Activated naive CD8-positive, alpha-beta T cell treated with anti-CD3 and anti-CD28 coated beads, Interleukin-2, amount 50 U/mL, for 24 hours (primary cell): ENCODE results near the gene ZSCAN18.

Experiments
- ATAC-seq: fragments of 150-1000 bp; cut with Tn5 transposase; one replicate; pipeline ENCODE4 v1.10.0; 2021
- DNase-seq: peaks from one replicate; pipeline ENCODE4 v3.0.0; 2021
- H3K27ac Mint-ChIP-seq: one replicate; pipeline ENCODE4 v1.8.0; 2021; ENCODE audit warnings: mild to moderate bottlenecking, mixed read lengths
- H3K27me3 Mint-ChIP-seq: one replicate; pipeline ENCODE4 v1.8.0; 2021; ENCODE audit warnings: mixed read lengths
- H3K36me3 Mint-ChIP-seq: one replicate; pipeline ENCODE4 v1.8.0; 2021; ENCODE audit warnings: low read depth, mixed read lengths
- H3K4me1 Mint-ChIP-seq: one replicate; pipeline ENCODE4 v1.8.0; 2021; ENCODE audit warnings: mixed read lengths
- H3K4me3 Mint-ChIP-seq: one replicate; pipeline ENCODE4 v1.8.0; 2021; ENCODE audit warnings: mild to moderate bottlenecking, moderate library complexity, mixed read lengths
- H3K9me3 Mint-ChIP-seq: one replicate; pipeline ENCODE4 v1.8.0; 2021; ENCODE audit warnings: mixed read lengths

Gene ZSCAN18

DNA sequence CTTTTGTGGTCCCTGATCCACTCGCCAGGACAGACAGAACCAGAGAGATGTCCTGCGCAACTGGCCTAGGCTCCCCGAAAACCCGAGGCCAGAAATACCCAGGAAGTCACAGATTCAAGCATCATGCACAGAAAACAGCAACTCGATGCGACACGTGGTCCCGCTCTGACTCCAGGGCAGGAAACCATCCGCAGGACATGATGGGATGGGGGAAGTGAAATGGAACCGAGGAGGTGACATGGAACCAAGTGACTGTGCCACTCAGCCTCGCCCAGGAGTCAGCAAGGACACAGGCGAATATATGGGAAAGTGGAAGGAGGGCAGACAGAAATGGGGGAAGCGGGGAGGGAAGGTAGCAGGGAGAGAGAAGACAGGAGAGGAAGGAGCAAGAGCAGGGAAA, 1.1 kb downstream of the ZSCAN18 start:
- no peak for DNase-seq
- H3K36me3 Mint-ChIP-seq: peaks cover 21% of the 10 kb centered on the region
- H3K4me1 Mint-ChIP-seq: peaks cover 12% of the 10 kb centered on the region
- no peaks in the 10 kb centered on the region for H3K27me3 Mint-ChIP-seq
- ATAC-seq: no peak
- H3K27ac Mint-ChIP-seq: peak overlapping the region; percentile 77
- peaks cover 25% of the 10 kb centered on the region for H3K9me3 Mint-ChIP-seq
- peak overlapping the region; percentile 70 for H3K4me3 Mint-ChIP-seq

DNA sequence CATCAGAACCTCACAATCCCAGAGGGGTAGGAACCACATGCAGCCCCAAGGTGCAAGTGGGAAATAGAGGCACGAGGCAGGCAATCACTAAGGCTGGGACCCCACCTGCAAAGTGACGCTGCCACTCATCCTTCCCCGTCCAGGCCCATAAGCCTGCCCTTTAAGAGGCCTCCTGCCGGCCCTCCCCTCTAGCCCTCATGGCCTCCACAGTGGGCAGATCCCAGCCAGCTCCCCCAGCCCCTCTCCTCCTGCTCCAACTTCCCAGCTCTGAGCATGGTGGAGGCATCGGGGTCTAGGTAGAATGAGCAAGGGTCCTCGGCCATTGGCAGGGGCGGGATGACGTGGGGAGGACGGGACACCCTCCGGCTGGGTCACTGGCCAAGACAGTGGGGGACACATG, 2.7 kb downstream of the ZSCAN18 start:
- ATAC-seq: no peak
- H3K4me1 Mint-ChIP-seq: peaks cover 12% of the 10 kb centered on the region
- peaks cover 24% of the 10 kb centered on the region for H3K36me3 Mint-ChIP-seq
- no peaks in the 10 kb centered on the region for H3K27me3 Mint-ChIP-seq
- no peak overlapping the region for H3K27ac Mint-ChIP-seq
- H3K4me3 Mint-ChIP-seq: no peak overlapping the region
- H3K9me3 Mint-ChIP-seq: peaks cover 28% of the 10 kb centered on the region
- DNase-seq: no peak

DNA sequence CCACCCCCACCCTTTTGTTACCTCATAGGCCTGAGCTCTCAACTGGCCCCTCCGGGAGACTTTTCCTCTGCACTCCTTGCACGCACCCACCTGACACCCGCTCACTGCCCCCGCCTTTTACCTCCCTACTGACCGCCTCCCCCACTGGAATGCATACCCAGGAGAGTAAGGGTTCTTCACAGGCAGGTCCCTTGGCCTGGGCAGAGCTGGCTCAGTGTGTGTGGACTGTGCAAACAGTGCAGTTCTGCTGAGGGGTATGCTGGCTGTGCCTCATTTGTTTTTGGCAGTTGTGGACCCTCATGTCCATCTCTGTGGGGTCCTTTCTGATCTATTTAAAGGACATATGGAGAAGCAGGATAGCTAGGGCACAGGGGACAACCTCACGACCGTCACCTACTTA, 5.0 kb downstream of the ZSCAN18 start:
- H3K36me3 Mint-ChIP-seq: peaks cover 24% of the 10 kb centered on the region
- H3K4me1 Mint-ChIP-seq: peaks cover 5% of the 10 kb centered on the region
- no peaks in the 10 kb centered on the region for H3K27me3 Mint-ChIP-seq

DNA sequence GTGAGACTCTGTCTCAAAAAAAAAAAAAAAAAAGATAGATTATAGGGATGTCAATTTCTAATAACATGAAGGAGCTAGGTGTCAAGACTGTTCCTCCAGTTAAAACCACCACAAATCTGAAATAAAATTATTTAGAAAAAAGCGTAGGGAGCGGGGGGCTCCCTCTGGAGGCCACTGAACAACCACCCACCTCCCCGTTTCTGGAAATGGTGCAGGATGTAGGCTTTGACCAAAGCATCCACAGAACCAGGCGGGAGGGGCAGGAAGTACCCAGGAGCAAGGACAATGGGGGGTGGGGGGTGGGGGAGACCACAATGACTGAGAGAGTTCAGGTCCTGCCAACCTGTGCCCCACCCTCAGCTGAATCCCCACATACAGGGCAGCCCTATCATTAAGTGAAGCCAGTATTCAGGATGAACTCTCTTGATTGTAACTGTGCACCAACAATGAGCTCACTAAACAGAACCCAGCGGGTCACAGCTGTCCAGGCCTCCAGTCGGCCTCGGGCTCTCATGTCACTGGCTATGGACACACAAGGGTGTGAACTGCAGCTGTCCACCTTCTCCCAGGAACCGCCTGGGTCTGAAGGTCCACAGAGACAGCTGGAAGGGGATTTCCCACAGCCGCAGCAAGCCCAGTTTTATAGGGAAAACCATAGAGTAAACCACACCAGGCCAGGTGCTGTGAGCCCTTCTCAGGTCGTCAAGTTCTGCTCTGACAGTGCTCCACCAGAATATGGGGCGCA, 6.6 kb downstream of the ZSCAN18 start:
- H3K4me3 Mint-ChIP-seq: no peak overlapping the region
- peaks cover 20% of the 10 kb centered on the region for H3K9me3 Mint-ChIP-seq
- no peaks in the 10 kb centered on the region for H3K4me1 Mint-ChIP-seq
- DNase-seq (no peak), ATAC-seq (no peak)
- no peaks in the 10 kb centered on the region for H3K27me3 Mint-ChIP-seq
- H3K36me3 Mint-ChIP-seq: peaks cover 31% of the 10 kb centered on the region
- no peak overlapping the region for H3K27ac Mint-ChIP-seq

More for the DNA sequence above, 5.0 kb downstream of the ZSCAN18 start:
- H3K27ac Mint-ChIP-seq: no peak overlapping the region
- no peak overlapping the region for H3K4me3 Mint-ChIP-seq
- DNase-seq (no peak), ATAC-seq (no peak)
- peaks cover 23% of the 10 kb centered on the region for H3K9me3 Mint-ChIP-seq

DNA sequence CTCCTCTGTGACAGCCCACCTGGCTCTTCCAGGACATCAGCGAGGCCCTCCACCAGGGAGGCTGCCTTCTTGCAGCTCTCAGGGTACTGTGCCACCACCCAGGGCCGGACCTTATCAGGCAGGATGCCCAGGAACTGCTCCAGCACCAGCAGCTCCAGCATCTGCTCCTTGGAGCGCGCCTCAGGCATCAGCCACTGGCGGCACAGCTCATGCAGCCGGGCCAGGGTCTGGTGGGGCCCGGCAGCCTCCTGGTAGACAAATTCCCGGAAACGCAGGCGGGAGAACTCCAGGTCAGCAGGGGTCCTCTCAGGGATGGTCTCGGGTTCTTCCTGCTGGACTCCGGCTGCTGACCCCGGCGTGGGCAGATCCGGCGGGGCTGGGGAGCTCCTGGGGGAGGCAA, 8.2 kb downstream of the ZSCAN18 start:
- no peaks in the 10 kb centered on the region for H3K27me3 Mint-ChIP-seq
- peaks cover 36% of the 10 kb centered on the region for H3K36me3 Mint-ChIP-seq
- H3K4me3 Mint-ChIP-seq: no peak overlapping the region
- ATAC-seq (no peak), DNase-seq (no peak)
- H3K9me3 Mint-ChIP-seq: peaks cover 15% of the 10 kb centered on the region
- H3K27ac Mint-ChIP-seq: no peak overlapping the region
- no peaks in the 10 kb centered on the region for H3K4me1 Mint-ChIP-seq

DNA sequence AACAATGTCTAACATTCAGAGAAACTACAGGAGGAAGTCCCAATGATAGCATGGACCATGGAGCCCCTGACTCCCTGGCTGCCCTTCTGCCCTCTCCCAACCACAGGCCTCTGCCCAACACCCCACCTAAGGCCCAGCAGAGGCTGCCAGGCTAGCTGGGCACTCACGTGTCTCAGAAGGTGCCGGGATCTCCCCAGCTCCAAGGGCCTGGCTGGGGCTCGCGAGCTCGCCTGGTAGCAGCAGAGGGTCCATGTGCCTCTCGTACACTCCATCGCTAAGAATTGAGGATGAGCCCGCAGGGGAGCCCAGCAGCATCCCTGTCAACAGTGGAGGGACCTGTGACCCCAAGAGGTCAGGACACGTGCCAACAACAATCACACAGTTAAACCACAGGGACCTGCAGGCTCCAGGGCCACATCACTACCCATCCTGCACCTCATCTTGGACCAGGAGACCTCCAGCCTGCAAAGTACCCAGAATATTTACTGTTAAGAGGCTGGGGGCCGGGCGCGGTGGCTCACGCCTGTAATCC, 9.4 kb downstream of the ZSCAN18 start:
- DNase-seq: no peak
- H3K4me1 Mint-ChIP-seq: no peaks in the 10 kb centered on the region
- H3K27me3 Mint-ChIP-seq: no peaks in the 10 kb centered on the region
- H3K36me3 Mint-ChIP-seq: peaks cover 43% of the 10 kb centered on the region
- peaks cover 21% of the 10 kb centered on the region for H3K9me3 Mint-ChIP-seq
- no peak overlapping the region for H3K27ac Mint-ChIP-seq
- no peak for ATAC-seq
- no peak overlapping the region for H3K4me3 Mint-ChIP-seq

DNA sequence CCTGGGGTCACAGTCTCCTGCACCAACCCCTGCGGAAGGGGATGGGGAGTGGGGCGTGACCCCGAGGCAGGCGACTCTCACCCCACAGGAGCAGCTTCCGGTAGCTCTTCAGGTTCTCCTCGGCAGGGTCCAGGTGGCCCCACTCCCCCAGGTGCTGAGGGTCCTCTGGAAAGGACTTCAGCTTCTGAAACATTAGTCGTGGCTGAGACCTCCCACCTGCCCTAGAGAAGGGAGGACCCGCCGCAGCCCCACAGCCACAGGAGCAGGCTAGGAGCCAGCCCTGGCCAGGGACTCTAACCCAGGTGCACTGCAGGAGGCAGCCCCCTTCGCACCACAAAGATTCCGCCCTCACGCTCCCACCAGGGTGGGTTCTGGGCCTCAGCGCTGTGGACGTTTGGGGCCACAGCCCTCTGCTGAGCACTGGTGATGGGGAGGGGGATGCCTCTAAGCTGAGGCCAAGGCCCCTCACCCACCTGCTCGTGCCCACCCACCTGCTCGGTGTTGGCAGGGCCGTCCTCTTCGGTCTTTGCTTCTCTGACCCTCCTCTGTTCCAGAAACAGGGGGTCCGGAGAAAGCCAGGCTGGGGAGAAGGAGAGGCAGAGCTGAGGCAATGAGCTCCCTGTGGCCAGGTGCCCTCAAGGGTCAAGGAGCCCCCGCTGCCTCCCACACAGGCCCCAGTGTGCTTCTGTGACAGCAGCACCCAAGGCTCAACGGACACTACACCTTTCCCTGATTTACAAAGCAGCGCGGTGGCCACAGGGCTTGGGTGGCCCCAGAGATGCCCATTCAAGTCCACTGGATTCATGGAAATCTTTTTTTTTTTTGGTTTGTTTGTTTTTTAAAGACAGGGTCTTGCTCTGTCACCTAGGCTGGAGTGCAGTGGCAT, 11.0 kb downstream of the ZSCAN18 start:
- Mint-ChIP-seq H3K4me3 (no peak overlapping the region), H3K27ac (no peak overlapping the region), H3K27me3 (no peaks in the 10 kb centered on the region), H3K9me3 (peaks cover 18% of the 10 kb centered on the region), H3K4me1 (no peaks in the 10 kb centered on the region), H3K36me3 (peaks cover 44% of the 10 kb centered on the region)
- DNase-seq: no peak
- no peak for ATAC-seq

DNA sequence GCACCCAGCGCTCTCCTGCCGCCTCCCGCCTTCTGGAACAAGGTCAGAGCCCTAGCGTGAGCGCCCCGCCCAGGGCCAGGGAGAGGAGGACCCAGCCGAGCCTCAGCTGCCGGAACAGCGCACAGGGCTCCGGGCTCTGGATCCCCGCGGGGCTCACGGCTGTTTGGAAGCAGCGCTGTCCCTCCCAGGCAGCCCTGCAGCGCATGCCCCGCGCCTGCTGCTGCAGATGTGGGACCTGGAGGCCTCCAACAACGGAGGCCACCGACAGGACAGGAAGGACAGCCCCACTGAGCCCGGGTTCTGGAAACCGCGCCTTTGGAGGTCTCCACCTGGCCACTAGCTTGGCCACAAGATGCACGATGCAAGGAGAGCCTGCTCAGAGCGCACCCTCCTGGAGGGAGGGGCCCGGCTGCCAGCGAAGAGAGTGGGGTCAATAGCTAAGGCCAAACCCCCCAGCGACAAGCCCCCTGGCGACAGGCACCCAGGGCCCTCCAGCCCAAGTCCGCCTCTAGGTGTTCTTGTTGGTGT, 12.6 kb downstream of the ZSCAN18 start:
- H3K4me1 Mint-ChIP-seq: no peaks in the 10 kb centered on the region
- H3K27ac Mint-ChIP-seq: no peak overlapping the region
- H3K4me3 Mint-ChIP-seq: no peak overlapping the region
- peaks cover 50% of the 10 kb centered on the region for H3K36me3 Mint-ChIP-seq
- DNase-seq (no peak), ATAC-seq (no peak)
- peaks cover 25% of the 10 kb centered on the region for H3K9me3 Mint-ChIP-seq
- no peaks in the 10 kb centered on the region for H3K27me3 Mint-ChIP-seq

DNA sequence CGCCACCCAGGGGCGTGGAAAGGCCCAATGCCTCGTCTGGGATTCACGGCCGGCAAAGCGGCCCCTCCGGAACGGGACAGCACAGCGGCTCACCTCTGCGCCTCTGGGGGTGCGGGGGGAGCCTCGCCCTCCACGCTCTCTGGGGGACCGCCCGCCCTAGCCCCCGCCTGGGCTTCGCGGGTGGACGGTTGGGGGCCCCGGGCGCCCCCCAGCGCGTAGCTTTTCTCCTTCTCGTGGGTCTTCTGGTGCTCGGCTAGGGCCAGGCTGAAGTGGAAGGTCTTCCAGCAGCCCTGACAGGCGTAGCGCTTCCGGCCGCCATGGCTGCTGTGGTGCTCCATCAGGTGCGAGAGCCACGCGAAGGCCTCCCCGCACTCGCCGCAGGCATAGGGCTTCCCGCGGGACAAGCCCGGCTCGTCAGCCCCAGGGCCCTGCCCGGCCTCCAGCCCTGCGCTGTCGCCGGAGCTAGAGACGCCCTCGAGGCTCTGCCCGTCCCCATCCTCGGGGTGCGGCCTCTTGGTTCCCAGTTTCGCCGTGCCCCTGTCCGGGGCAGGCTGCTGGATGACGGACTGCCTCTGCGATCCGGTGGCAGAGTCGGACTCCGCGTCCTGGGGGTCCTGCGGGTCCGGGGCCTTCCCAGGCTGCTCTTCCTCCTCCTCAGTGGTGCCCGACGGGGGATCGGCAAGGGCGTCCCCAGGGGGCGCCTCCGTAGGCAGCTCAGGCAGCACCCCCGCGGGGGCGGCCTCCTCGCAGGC, 13.3 kb downstream of the ZSCAN18 start:
- ATAC-seq (no peak), DNase-seq (no peak)
- no peaks in the 10 kb centered on the region for H3K27me3 Mint-ChIP-seq
- H3K4me3 Mint-ChIP-seq: no peak overlapping the region
- H3K27ac Mint-ChIP-seq: no peak overlapping the region
- peaks cover 54% of the 10 kb centered on the region for H3K36me3 Mint-ChIP-seq
- H3K9me3 Mint-ChIP-seq: peaks cover 30% of the 10 kb centered on the region
- no peaks in the 10 kb centered on the region for H3K4me1 Mint-ChIP-seq

DNA sequence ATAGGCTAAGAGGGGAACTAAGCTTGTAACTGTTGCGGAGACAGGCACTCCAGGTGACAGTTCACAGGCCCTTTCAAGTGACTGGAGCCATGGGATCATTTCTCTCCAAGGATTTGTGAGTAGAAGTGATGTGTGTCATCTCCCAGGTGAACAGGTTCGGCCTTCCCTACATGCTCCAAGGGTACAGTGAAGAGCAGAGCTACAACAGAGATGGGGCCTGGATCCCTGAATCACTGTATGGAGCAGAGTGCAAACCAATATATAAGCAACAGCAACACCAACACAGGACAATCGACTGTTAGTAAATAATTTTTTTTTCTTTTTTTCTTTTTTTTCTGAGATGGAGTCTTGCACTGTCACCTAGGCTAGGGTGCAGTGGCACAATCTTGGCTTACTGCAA, 15.0 kb downstream of the ZSCAN18 start:
- Mint-ChIP-seq H3K36me3 (peaks cover 49% of the 10 kb centered on the region), H3K4me1 (no peaks in the 10 kb centered on the region), H3K4me3 (no peak overlapping the region), H3K9me3 (peaks cover 32% of the 10 kb centered on the region), H3K27ac (no peak overlapping the region), H3K27me3 (no peaks in the 10 kb centered on the region)
- DNase-seq (no peak), ATAC-seq (no peak)

DNA sequence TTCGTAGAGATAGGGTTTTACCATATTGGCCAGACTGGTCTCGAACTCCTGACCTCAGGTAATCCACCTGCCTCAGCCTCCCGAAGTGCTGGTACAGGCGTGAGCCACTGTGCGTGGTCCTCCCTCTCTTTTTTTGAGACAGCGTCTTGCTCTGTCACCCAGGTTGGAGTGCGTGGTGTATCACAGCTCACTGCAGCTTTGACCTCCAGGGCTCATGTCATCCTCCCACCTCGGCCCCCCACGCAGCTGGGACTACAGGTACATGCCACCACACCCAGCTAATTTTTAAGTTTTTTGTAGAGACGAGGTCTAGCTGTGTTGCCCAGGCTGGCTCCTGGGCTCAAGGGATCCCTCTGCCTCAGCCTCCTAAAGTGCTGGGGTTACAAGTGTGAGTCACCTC, 18.2 kb downstream of the ZSCAN18 start:
- H3K36me3 Mint-ChIP-seq: peaks cover 41% of the 10 kb centered on the region
- H3K27ac Mint-ChIP-seq: no peak overlapping the region
- H3K4me3 Mint-ChIP-seq: no peak overlapping the region
- H3K27me3 Mint-ChIP-seq: no peaks in the 10 kb centered on the region
- peaks cover 44% of the 10 kb centered on the region for H3K9me3 Mint-ChIP-seq
- no peaks in the 10 kb centered on the region for H3K4me1 Mint-ChIP-seq
- DNase-seq (no peak), ATAC-seq (no peak)

DNA sequence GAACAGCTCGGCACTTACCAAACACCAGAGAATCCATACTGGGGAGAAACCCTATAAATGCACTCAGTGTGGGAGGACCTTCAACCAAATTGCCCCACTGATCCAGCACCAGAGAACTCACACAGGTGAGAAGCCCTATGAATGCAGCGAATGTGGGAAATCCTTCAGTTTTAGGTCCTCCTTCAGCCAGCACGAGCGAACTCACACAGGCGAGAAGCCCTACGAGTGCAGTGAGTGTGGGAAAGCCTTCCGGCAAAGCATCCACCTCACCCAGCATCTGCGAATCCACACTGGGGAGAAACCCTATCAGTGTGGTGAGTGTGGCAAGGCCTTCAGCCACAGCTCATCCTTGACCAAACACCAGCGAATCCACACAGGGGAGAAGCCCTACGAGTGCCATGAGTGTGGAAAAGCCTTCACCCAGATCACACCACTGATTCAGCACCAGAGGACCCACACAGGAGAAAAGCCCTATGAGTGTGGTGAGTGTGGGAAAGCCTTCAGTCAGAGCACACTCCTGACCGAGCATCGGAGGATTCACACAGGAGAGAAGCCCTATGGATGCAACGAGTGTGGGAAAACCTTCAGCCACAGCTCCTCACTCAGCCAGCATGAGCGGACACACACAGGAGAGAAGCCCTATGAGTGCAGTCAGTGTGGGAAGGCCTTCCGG, 30.7 kb downstream of the ZSCAN18 start:
- Mint-ChIP-seq H3K27me3 (no peaks in the 10 kb centered on the region), H3K9me3 (peaks cover 63% of the 10 kb centered on the region), H3K4me1 (no peaks in the 10 kb centered on the region), H3K4me3 (no peak overlapping the region), H3K36me3 (peaks cover 55% of the 10 kb centered on the region), H3K27ac (no peak overlapping the region)
- ATAC-seq (no peak), DNase-seq (no peak)

DNA sequence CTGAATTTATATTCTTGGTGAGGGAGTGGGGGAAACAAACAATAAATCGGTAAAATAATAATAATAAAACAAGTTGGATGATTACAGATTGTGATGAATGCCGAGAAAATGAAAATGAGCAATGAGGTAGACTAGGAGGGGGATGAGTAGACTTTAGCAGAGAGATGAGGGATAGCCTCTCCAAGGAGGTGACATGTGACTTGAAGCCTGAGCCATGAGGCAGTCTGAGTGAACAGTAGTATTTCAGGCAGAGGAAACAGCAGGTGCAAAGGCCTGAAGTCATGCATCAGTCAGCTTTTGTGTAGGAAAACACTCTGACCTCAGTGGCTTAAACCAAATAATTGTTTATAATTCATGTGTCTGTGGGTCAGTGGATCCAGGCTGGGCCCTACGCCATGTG, 34.3 kb downstream of the ZSCAN18 start:
- Mint-ChIP-seq H3K9me3 (peaks cover 49% of the 10 kb centered on the region), H3K4me1 (peaks cover 3% of the 10 kb centered on the region), H3K36me3 (peaks cover 57% of the 10 kb centered on the region), H3K27ac (no peak overlapping the region), H3K4me3 (no peak overlapping the region), H3K27me3 (peaks cover 2% of the 10 kb centered on the region)
- no peak for DNase-seq
- ATAC-seq: no peak

DNA sequence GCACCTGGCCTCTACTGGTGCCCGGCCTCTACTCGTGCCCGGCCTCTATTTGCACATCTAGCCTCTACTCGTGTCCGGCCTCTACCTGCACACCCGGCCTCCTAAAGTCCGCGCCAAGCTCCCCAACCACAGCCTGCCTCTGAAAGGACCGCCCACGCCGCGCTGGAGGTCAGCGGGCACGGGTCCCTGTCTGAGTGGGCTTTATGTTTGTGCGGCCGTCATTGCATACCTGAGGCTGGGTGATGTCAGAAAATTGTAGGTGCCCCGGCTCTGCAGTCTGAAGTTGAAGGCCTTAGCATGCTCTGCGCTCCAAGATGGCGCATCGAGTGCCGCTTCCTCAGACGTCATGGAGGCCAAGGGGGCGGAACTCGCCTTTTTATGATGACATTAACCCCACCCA, 37.8 kb downstream of the ZSCAN18 start:
- Mint-ChIP-seq H3K27ac (no peak overlapping the region), H3K4me3 (peak overlapping the region; percentile 55), H3K4me1 (peaks cover 4% of the 10 kb centered on the region), H3K27me3 (peaks cover 15% of the 10 kb centered on the region), H3K9me3 (peaks cover 32% of the 10 kb centered on the region), H3K36me3 (peaks cover 34% of the 10 kb centered on the region)
- DNase-seq (no peak), ATAC-seq (no peak)
